Esophagus (tissue), 2 donors: ENCODE measurements around the gene ARRDC5. TPM values are rescaled to one million over a fixed set of nuclear protein-coding genes. Genes with fewer than 3 reads are reported as not detected.

Experiments used
- H3K27ac ChIP-seq, 2 donors: one replicate each; pipeline ENCODE4 v1.5.1; 2013; ENCODE audit warnings: low read depth in 2 of 2, mild to moderate bottlenecking in 2 of 2, inconsistent platforms in 1 of 2, low read length in 1 of 2, moderate library complexity in 1 of 2
- H3K27me3 ChIP-seq, 2 donors: one replicate each; pipeline ENCODE4 v1.6.1; 2013; ENCODE audit warnings: low read length in 2 of 2, control low read depth in 1 of 2, mild to moderate bottlenecking in 1 of 2; ENCODE audit not compliant: insufficient read depth in 2 of 2, control insufficient read depth in 1 of 2
- H3K36me3 ChIP-seq, 2 donors: one replicate each; pipeline ENCODE4 v1.6.1; 2013; ENCODE audit warnings: low read length in 1 of 2; ENCODE audit not compliant: control insufficient read depth in 2 of 2, insufficient read depth in 2 of 2
- H3K4me1 ChIP-seq, 2 donors: one replicate each; pipeline ENCODE4 v1.6.1; 2013; ENCODE audit warnings: low read length in 1 of 2; ENCODE audit not compliant: control insufficient read depth in 2 of 2, insufficient read depth in 2 of 2
- H3K4me3 ChIP-seq, 2 donors: one replicate each; pipeline ENCODE4 v1.5.1; 2013; ENCODE audit warnings: low read length in 2 of 2, mild to moderate bottlenecking in 2 of 2, low read depth in 1 of 2, moderate library complexity in 1 of 2
- H3K9me3 ChIP-seq, 2 donors: one replicate each; pipeline ENCODE4 v1.6.1; 2013; ENCODE audit warnings: mild to moderate bottlenecking in 2 of 2, low read depth in 1 of 2, low read length in 1 of 2, moderate library complexity in 1 of 2; ENCODE audit not compliant: control insufficient read depth in 2 of 2, insufficient read depth in 1 of 2
- WGBS, 2 donors: extraction: QIAGEN DNeasy Blood & Tissue Kit; methylation state at CpG; one replicate each; pipeline ENCODE4 v1.1.7; 2013; 5-methylcytosine and 5-hydroxymethylcytosine counted together
- polyA plus RNA-seq, 2 donors: library from polyadenylated mRNA; stranded (reverse); fragments of 200-250 nt; gene quantifications; one replicate each; pipeline ENCODE4 v1.2.3, GENCODE V29; 2013
- donor health status: healthy with polysubstance abuse.
- donor health status: Bipolar disorder and iron deficiency.

ARRDC5 gene
- polyA plus RNA-seq, 2 donors: 0.08 to 0.31 TPM

DNA sequence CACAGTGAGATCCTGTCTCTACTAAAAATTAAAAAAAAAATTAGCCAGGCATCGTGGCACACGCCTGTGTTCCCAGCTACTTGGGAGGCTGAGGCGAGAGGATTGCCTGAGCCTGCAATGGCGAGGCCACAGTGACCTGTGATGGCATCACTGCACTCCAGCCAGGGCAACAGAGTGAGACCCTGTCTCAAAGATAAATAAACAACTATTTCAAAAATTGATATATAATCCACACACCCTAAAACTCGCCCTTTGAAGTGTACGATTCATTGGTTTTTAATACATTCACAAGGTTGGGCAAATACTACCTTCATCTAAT is 59.1 kb downstream of the ARRDC5 start:
- Histone ChIP-seq H3K4me3 (no peak overlapping the region), H3K4me1 (peaks cover 0 to 3% of the 10 kb centered on the region in 2 donors), H3K27ac (no peak overlapping the region), H3K9me3 (no peaks in the 10 kb centered on the region), H3K36me3 (peaks cover 11 to 32% of the 10 kb centered on the region in 2 donors), H3K27me3 (no peaks in the 10 kb centered on the region)
- WGBS, 2 donors: 96% methylated on average over 6 of the region's 6 CpGs

Other genes with a start within 250 kb of the ARRDC5 start
- gene MYDGF, start 232.6 kb downstream of the ARRDC5 start, polyA plus RNA-seq: 10 to 100 TPM; 22.9 to 67.5 TPM
- 10 to 100 TPM; 24.3 to 29.2 TPM for gene DPP9, start 179.1 kb downstream of the ARRDC5 start, polyA plus RNA-seq
- gene FEM1A, start 111.2 kb downstream of the ARRDC5 start, polyA plus RNA-seq: 1 to 10 TPM; 5.2 to 6.1 TPM
- gene TICAM1, start 71.2 kb downstream of the ARRDC5 start, polyA plus RNA-seq: 10 to 100 TPM; 40.8 to 50.4 TPM
- gene PLIN3, start 35.2 kb downstream of the ARRDC5 start, polyA plus RNA-seq: 100 to 1,000 TPM in 1 of 2 donors, 10 to 100 TPM in 1; 96.5 to 142 TPM
- 1 to 10 TPM; 7.8 to 10.0 TPM for gene UHRF1, start 6.6 kb upstream of the ARRDC5 start, polyA plus RNA-seq
- 10 to 100 TPM; 10.7 to 26.7 TPM for gene KDM4B, start 66.2 kb upstream of the ARRDC5 start, polyA plus RNA-seq